Esophagus muscularis mucosa (tissue), 4 donors: Measurements from ENCODE around the gene EHBP1. TPM values are rescaled to one million over a fixed set of nuclear protein-coding genes. Genes with fewer than 3 reads are reported as not detected.

Source experiments
- DNase-seq: peaks from one replicate; pipeline ENCODE4 v3.0.0-alpha.2; 2017; ENCODE audit errors: extremely low spot score
- H3K27ac ChIP-seq, 4 donors: fragments of 200-600 bp; sonication (generic); replicated peaks in 1 of 4; 1 replicate in 3 of 4; 2 replicates in 1 of 4; pipeline ENCODE4 v1.5.1; 2016 to 2019; ENCODE audit warnings: mild to moderate bottlenecking in 1 of 4
- H3K27me3 ChIP-seq, 4 donors: fragments of 200-600 bp; sonication (generic); one replicate each; pipeline versions ENCODE4 v1.5.1 to v1.6.0; 2016 to 2019
- H3K36me3 ChIP-seq, 4 donors: fragments of 200-600 bp; sonication (generic); one replicate each; pipeline ENCODE4 v1.5.1; 2016 to 2019
- H3K4me1 ChIP-seq, 4 donors: fragments of 200-600 bp; sonication (generic); one replicate each; pipeline ENCODE4 v1.5.1; 2016 to 2019
- H3K4me3 ChIP-seq, 4 donors: fragments of 200-600 bp; sonication (generic); 1 replicate in 2 of 4; 2 replicates in 2 of 4; pipeline ENCODE4 v1.5.1; 2016 to 2019; ENCODE audit warnings: mild to moderate bottlenecking in 4 of 4, moderate library complexity in 1 of 4
- H3K9me3 ChIP-seq, 4 donors: fragments of 200-600 bp; sonication (generic); 1 replicate in 3 of 4; 2 replicates in 1 of 4; pipeline ENCODE4 v1.5.1; 2016 to 2019
- EP300 ChIP-seq: sonication (generic); formaldehyde crosslinking; IDR thresholded peaks from one replicate; pipeline ENCODE4 v1.6.1; 2017; ENCODE audit warnings: antibody characterized with exemption
- POLR2A ChIP-seq: fragments of 450-650 bp; IDR thresholded peaks from one replicate; pipeline ENCODE4 v1.6.1; 2017; ENCODE audit warnings: antibody characterized with exemption, moderate library complexity, mild to moderate bottlenecking, low read depth
- POLR2AphosphoS5 ChIP-seq, 2 donors: sonication (generic); formaldehyde crosslinking; IDR thresholded peaks; one replicate each; pipeline ENCODE4 v1.6.1; 2017; ENCODE audit warnings: antibody characterized with exemption in 2 of 2
- WGBS: methylation state at CpG from one replicate; pipeline ENCODE4 v1.1.5; 2018; 5-methylcytosine and 5-hydroxymethylcytosine counted together
- intact Hi-C: fragments of 100-400 bp; cut with DNase I; formaldehyde crosslinking; loops from one replicate; pipeline ENCODE4 v1.15.1; 2023
- total RNA-seq, 4 donors: library from RNA; depleted of rRNA; stranded (reverse); fragments of >200 nt; gene quantifications; one replicate each; pipeline versions ENCODE4 v1.1.0 to v1.2.1, GENCODE V29; 2016
- TF ChIP-seq, protein P1 (sequence below), 3 experiments: fragments of 200-600 bp in 2 of 3; fragments of 450-650 bp in 1 of 3; sonication (generic) in 2 of 3; IDR thresholded peaks; one replicate each; pipeline ENCODE4 v1.5.1; 2017 to 2019; ENCODE audit warnings: antibody characterized with exemption in 3 of 3, mild to moderate bottlenecking in 2 of 3, moderate library complexity in 1 of 3

EHBP1 gene
- total RNA-seq, 4 donors from 2014 or later, result 103 to 199 (median 151) TPM

DNA sequence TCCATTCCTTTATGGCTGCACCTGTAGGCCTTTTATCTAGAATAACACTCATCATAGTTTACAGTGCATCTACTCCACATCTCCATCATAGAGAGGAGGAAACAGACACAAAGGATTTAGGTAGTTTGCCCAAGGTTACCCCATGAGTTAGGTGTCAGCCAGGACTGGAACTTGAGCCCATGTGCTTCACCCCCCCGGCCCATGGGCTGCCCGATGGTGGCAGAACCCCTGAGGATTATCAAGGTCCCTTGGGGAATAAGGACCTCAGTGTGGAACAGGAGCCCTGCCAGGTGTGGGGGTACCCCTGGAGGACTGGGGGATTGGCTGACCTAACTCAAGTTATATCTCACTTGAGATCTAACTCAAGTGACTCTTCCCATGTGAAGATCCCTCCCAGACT is 198.8 kb downstream of the EHBP1 start:
- no peak for TF ChIP-seq POLR2AphosphoS5 (IDR thresholded peaks at IDR 0.05)
- TF ChIP-seq EP300, result no peak
- TF ChIP-seq POLR2A, result no peak
- TF ChIP-seq, protein P1, sequence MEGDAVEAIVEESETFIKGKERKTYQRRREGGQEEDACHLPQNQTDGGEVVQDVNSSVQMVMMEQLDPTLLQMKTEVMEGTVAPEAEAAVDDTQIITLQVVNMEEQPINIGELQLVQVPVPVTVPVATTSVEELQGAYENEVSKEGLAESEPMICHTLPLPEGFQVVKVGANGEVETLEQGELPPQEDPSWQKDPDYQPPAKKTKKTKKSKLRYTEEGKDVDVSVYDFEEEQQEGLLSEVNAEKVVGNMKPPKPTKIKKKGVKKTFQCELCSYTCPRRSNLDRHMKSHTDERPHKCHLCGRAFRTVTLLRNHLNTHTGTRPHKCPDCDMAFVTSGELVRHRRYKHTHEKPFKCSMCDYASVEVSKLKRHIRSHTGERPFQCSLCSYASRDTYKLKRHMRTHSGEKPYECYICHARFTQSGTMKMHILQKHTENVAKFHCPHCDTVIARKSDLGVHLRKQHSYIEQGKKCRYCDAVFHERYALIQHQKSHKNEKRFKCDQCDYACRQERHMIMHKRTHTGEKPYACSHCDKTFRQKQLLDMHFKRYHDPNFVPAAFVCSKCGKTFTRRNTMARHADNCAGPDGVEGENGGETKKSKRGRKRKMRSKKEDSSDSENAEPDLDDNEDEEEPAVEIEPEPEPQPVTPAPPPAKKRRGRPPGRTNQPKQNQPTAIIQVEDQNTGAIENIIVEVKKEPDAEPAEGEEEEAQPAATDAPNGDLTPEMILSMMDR (IDR thresholded peaks at IDR 0.05), result no peak
- DNase-seq, result no peak
- no peak overlapping the region for H3K27ac ChIP-seq
- peaks cover 0 to 21% (median 7%) of the 10 kb centered on the region in 4 donors for H3K4me1 ChIP-seq
- H3K4me3 ChIP-seq, result no peak overlapping the region
- intact Hi-C loops, result no loop called here
- WGBS, result 100% methylated on average over 2 of the region's 2 CpGs
- no peaks in the 10 kb centered on the region for H3K9me3 ChIP-seq
- H3K36me3 ChIP-seq, result no peaks in the 10 kb centered on the region
- no peaks in the 10 kb centered on the region for H3K27me3 ChIP-seq

DNA sequence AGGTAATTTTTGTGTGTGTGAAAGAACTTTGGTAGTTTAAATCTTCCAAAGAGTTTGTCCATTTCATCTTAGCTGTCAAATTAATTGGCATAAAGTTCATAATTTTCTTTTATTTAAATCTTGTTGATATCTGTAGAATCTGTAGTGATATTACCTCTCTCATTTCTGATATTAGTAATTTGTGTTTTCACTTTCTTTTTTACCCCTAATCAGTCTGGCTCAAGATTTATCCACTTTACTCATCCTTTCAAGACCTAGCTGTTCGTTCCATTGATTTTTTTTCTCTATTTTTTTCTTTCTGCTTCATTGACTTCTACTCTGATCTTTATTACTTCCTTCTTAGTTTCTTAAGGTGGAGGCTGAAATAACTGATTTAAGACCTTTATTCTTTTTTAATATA is 202.6 kb downstream of the EHBP1 start:
- no peak for DNase-seq
- Histone ChIP-seq H3K36me3 (no peaks in the 10 kb centered on the region), H3K9me3 (no peaks in the 10 kb centered on the region), H3K4me1 (no peaks in the 10 kb centered on the region), H3K27me3 (no peaks in the 10 kb centered on the region), H3K27ac (no peak overlapping the region), H3K4me3 (no peak overlapping the region)
- TF ChIP-seq POLR2AphosphoS5 (IDR thresholded peaks at IDR 0.05) (no peak), POLR2A (no peak), EP300 (no peak)
- TF ChIP-seq, protein P1 (IDR thresholded peaks at IDR 0.05), result no peak
- intact Hi-C loops, result no loop called here
- WGBS, result 83% methylated on average over 1 of the region's 1 CpG

DNA sequence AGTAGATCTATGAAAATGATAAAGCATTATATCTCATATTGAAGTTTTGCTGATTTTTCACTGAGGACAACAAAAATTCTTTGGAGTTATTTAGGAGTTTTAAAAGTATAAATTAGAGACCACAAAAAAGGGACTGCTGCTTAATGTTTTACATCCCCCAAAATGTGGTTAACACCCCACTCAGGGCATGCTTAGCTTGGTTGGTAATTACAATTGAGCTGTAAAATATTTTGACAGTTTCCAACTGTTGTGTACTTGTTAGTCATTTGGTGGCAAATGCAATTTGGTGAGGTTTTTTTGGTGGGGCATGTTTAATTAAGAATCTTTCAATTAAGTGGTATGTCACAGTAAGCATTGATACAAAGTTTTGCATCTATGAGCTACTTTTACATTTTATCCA is 207.8 kb downstream of the EHBP1 start:
- no peaks in the 10 kb centered on the region for H3K27me3 ChIP-seq

DNA sequence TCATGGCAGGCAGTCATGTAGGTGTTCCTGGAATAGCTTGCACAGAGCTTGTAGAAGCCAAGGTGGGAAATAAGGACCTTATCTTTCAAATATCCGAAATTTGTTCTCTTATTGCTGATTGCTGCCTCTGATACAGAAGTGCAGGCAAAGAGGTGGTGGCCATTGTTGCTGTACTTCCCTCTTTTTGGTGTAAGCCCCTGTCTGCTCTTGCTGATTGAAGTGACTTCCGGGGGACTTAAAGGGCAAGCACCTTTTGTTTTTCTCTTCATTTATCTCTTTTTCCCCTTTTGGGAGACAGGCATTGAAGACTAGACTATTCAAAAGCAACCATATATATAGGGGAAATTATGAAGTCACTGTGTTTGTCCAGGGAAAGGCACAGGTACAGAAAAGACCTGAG is 213.5 kb downstream of the EHBP1 start:
- no peak for DNase-seq
- Histone ChIP-seq H3K27ac (no peak overlapping the region), H3K4me3 (no peak overlapping the region), H3K27me3 (no peaks in the 10 kb centered on the region), H3K36me3 (peaks cover 0 to 32% (median 12%) of the 10 kb centered on the region in 4 donors), H3K9me3 (no peaks in the 10 kb centered on the region), H3K4me1 (no peaks in the 10 kb centered on the region)
- WGBS, result 96% methylated on average over 2 of the region's 2 CpGs
- TF ChIP-seq POLR2A (no peak), POLR2AphosphoS5 (IDR thresholded peaks at IDR 0.05) (no peak), EP300 (no peak)
- TF ChIP-seq, protein P1 (IDR thresholded peaks at IDR 0.05), result no peak
- intact Hi-C loops, result no loop called here

More for the DNA sequence above, 207.8 kb downstream of the EHBP1 start:
- H3K9me3 ChIP-seq, result no peaks in the 10 kb centered on the region
- intact Hi-C loops, result no loop called here
- TF ChIP-seq EP300, result no peak
- H3K4me1 ChIP-seq, result no peaks in the 10 kb centered on the region
- DNase-seq, result no peak
- H3K4me3 ChIP-seq, result no peak overlapping the region
- no peak overlapping the region for H3K27ac ChIP-seq
- no peaks in the 10 kb centered on the region for H3K36me3 ChIP-seq

DNA sequence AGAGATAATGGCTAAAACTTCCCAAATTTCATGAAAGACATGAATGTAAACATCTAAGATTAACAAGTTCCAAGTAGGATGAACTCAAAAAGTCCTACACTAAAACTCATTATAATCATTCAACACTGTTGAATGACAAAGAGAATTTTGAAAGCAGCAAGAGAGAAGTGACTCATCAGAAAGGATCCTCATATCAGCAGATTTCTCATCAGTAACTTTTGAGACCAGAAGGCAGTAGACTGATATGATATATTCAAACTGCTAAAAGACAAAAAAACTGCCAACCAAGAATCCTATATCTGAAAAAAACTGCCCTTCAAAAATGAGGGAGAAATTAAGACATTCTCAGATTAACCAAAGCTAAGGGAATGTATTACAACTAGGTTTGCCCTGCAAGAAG is 214.6 kb downstream of the EHBP1 start:
- no peaks in the 10 kb centered on the region for H3K27me3 ChIP-seq
- H3K36me3 ChIP-seq, result peaks cover 0 to 32% (median 12%) of the 10 kb centered on the region in 4 donors
- H3K9me3 ChIP-seq, result no peaks in the 10 kb centered on the region
- no peak for DNase-seq
- intact Hi-C loops, result no loop called here
- H3K4me3 ChIP-seq, result no peak overlapping the region
- H3K4me1 ChIP-seq, result no peaks in the 10 kb centered on the region
- TF ChIP-seq POLR2A (no peak), POLR2AphosphoS5 (IDR thresholded peaks at IDR 0.05) (no peak), EP300 (no peak)
- TF ChIP-seq, protein P1 (IDR thresholded peaks at IDR 0.05), result no peak
- no peak overlapping the region for H3K27ac ChIP-seq
